Measurements from ENCODE around the gene TTC33.

DNA sequence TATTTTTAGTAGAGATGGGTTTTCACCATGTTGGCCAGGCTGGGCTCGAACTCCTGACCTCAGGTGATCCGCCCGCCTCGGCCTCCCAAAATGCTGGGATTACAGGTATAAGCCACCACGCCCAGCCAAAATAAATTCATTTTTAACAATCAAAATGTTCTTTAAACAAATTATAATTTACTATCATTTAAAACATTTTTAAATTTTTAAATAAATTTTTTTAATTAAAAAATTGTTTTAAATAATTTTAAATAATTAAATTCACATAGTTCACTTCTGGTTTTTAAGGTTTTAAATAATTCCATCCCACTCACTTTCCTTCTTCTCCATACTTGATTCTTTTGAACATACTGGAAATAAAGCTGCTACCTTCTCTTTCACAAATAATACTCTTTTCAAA is 15.0 kb upstream of the TTC33 start:
- TF ChIP-seq POLR2AphosphoS5 (IDR thresholded peaks at IDR 0.05; ENCODE audit: borderline replicate concordance, low read depth, low read length): no peak
- TF ChIP-seq EZH2 (IDR thresholded peaks at IDR 0.05): no peak
- TF ChIP-seq FOXP2 (optimal IDR thresholded peaks at IDR 0.05; ENCODE audit: control extremely low read depth, extremely low read length, insufficient read depth): no peak

Data from SK-N-MC (cell line).